DMS53 treated with DMSO at 0.1 percent for 48 hours (cell line): Measurements from ENCODE around the gene FBXO24.
"Not testable (repeated sequence)": the region's sequence is repeated elsewhere in the genome, so short reads cannot be mapped to it uniquely, and the experiment has no call there.

Experiments used
- DNase-seq: peaks from one replicate; lab custom pipeline; 2025; ENCODE audit not compliant: unreplicated experiment; lab: John Stamatoyannopoulos, UW

FBXO24 gene

GRCh38 chr7:100586266-100587025, at the start of gene FBXO24:
Gene FBXO24, plus strand, starts transcription at chr7:100586328. Its CDS starts 298 bp downstream, at chr7:100586626.
- DNase-seq = peak; percentile 100

GRCh38 chr7:100536695-100537094, 49.4 kb upstream of the FBXO24 start:
- DNase-seq = not testable (repeated sequence)

GRCh38 chr7:100538348-100538653, 47.8 kb upstream of the FBXO24 start:
- no peak for DNase-seq

- peak; percentile 99 for DNase-seq
These were observed 47.3 kb upstream of the FBXO24 start, which contains the start of gene AGFG2 for GRCh38 chr7:100538654-100539435. Gene AGFG2, plus strand, starts transcription at chr7:100539203. Its CDS starts 144 bp downstream, at chr7:100539347.

GRCh38 chr7:100539436-100540006, 46.6 kb upstream of the FBXO24 start:
- DNase-seq = no peak

- DNase-seq = peak; percentile 57
These were observed 45.9 kb upstream of the FBXO24 start for GRCh38 chr7:100540073-100540723.

- not testable (repeated sequence) for DNase-seq
These were observed 44.8 kb upstream of the FBXO24 start for GRCh38 chr7:100541309-100541708.

- no peak for DNase-seq
These were observed 42.5 kb upstream of the FBXO24 start for GRCh38 chr7:100543586-100543985.

- DNase-seq = no peak
These were observed 41.7 kb upstream of the FBXO24 start for GRCh38 chr7:100544386-100544785.

- no peak for DNase-seq
These were observed 41.2 kb upstream of the FBXO24 start for GRCh38 chr7:100544967-100545359.

GRCh38 chr7:100545360-100546128, 40.6 kb upstream of the FBXO24 start:
- DNase-seq = peak; percentile 44

GRCh38 chr7:100546129-100546925, 39.8 kb upstream of the FBXO24 start:
- DNase-seq = peak; percentile 64

- no peak for DNase-seq
These were observed 39.0 kb upstream of the FBXO24 start for GRCh38 chr7:100546926-100547800.

- no peak for DNase-seq
These were observed 38.3 kb upstream of the FBXO24 start for GRCh38 chr7:100547872-100548271.

GRCh38 chr7:100548446-100548845, 37.7 kb upstream of the FBXO24 start:
- not testable (repeated sequence) for DNase-seq

GRCh38 chr7:100552532-100552931, 33.6 kb upstream of the FBXO24 start:
- DNase-seq = no peak

- no peak for DNase-seq
These were observed 33.1 kb upstream of the FBXO24 start for GRCh38 chr7:100553032-100553431.

GRCh38 chr7:100555701-100556100, 30.4 kb upstream of the FBXO24 start:
- DNase-seq = no peak

- DNase-seq = no peak
These were observed 29.6 kb upstream of the FBXO24 start for GRCh38 chr7:100556541-100556940.
